H9 (cell line): ENCODE results near the gene LPP. TPM values are rescaled to one million over a fixed set of nuclear protein-coding genes. Genes with fewer than 3 reads are reported as not detected.

Source experiments
- DNase-seq: peaks from one replicate; pipeline ENCODE4 v3.0.0-alpha.2; 2017
- H2AFZ ChIP-seq: one replicate; pipeline ENCODE4 v1.6.1; 2013; ENCODE audit warnings: mild to moderate bottlenecking, low read length, control low read depth, moderate library complexity
- H2AK5ac ChIP-seq: 2 replicates; pipeline ENCODE4 v1.6.1; 2013; ENCODE audit warnings: low read length, control low read depth, mixed read lengths; ENCODE audit not compliant: insufficient read length
- H2BK120ac ChIP-seq: one replicate; pipeline ENCODE4 v1.6.1; 2013; ENCODE audit warnings: low read depth, mild to moderate bottlenecking, low read length, control low read depth, inconsistent platforms; ENCODE audit not compliant: poor library complexity, severe bottlenecking
- H2BK12ac ChIP-seq: 2 replicates; pipeline ENCODE4 v1.6.1; 2013; ENCODE audit warnings: low read length, control low read depth, mixed read lengths, low read depth; ENCODE audit not compliant: insufficient read length
- H2BK15ac ChIP-seq: 2 replicates; pipeline ENCODE4 v1.6.1; 2013; ENCODE audit warnings: low read depth, low read length, control low read depth
- H2BK20ac ChIP-seq: one replicate; pipeline ENCODE4 v1.6.1; 2013; ENCODE audit warnings: low read depth, mild to moderate bottlenecking, low read length, control low read depth, inconsistent platforms; ENCODE audit not compliant: poor library complexity, severe bottlenecking
- H2BK5ac ChIP-seq: 2 replicates; pipeline ENCODE4 v1.6.1; 2013; ENCODE audit warnings: low read length, control low read depth, mixed read lengths; ENCODE audit not compliant: insufficient read length
- H3K14ac ChIP-seq: 2 replicates; pipeline ENCODE4 v1.6.1; 2013; ENCODE audit warnings: low read length, control low read depth; ENCODE audit not compliant: insufficient read depth
- H3K18ac ChIP-seq: 2 replicates; pipeline ENCODE4 v1.6.1; 2013; ENCODE audit warnings: low read depth, mild to moderate bottlenecking, mixed read lengths, low read length, control low read depth; ENCODE audit not compliant: insufficient read length
- H3K23ac ChIP-seq: 2 replicates; pipeline ENCODE4 v1.6.1; 2013; ENCODE audit warnings: low read length, control low read depth, mixed read lengths, low read depth; ENCODE audit not compliant: insufficient read length
- H3K23me2 ChIP-seq: 2 replicates; pipeline ENCODE4 v1.6.1; 2013; ENCODE audit warnings: low read depth, mild to moderate bottlenecking, mixed read lengths, low read length, control low read depth; ENCODE audit not compliant: insufficient read length, poor library complexity, severe bottlenecking
- H3K27ac ChIP-seq: 2 replicates; pipeline ENCODE4 v1.5.1; 2013; ENCODE audit warnings: low read length, control low read depth, mixed read lengths, low read depth; ENCODE audit not compliant: insufficient read length
- H3K27me3 ChIP-seq: 2 replicates; pipeline ENCODE4 v1.6.1; 2013; ENCODE audit warnings: low read length, control low read depth, inconsistent platforms; ENCODE audit not compliant: insufficient read depth
- H3K4ac ChIP-seq: 2 replicates; pipeline ENCODE4 v1.6.1; 2013; ENCODE audit warnings: low read depth, mild to moderate bottlenecking, control low read depth, inconsistent platforms, low read length, moderate library complexity
- H3K4me1 ChIP-seq: 2 replicates; pipeline ENCODE4 v1.6.1; 2013; ENCODE audit warnings: low read length, control low read depth, inconsistent platforms; ENCODE audit not compliant: insufficient read depth
- H3K4me2 ChIP-seq: 2 replicates; pipeline ENCODE4 v1.6.1; 2013; ENCODE audit warnings: low read length, control low read depth, mixed read lengths; ENCODE audit not compliant: insufficient read length, insufficient read depth
- H3K56ac ChIP-seq: 2 replicates; pipeline ENCODE4 v1.6.1; 2013; ENCODE audit warnings: low read depth, mild to moderate bottlenecking, mixed read lengths, low read length, control low read depth; ENCODE audit not compliant: insufficient read length
- H3K79me1 ChIP-seq: 2 replicates; pipeline ENCODE4 v1.6.1; 2013; ENCODE audit warnings: low read depth, mild to moderate bottlenecking, moderate library complexity, low read length, control low read depth, inconsistent platforms; ENCODE audit not compliant: insufficient read depth, poor library complexity, severe bottlenecking
- H3K79me2 ChIP-seq: 2 replicates; pipeline ENCODE4 v1.6.1; 2013; ENCODE audit warnings: low read length, control low read depth, inconsistent platforms; ENCODE audit not compliant: insufficient read depth
- H3K9ac ChIP-seq: 2 replicates; pipeline ENCODE4 v1.6.1; 2013; ENCODE audit warnings: low read length, control low read depth, mixed read lengths; ENCODE audit not compliant: insufficient read length; ENCODE audit errors: extremely low read depth
- H3K9me3 ChIP-seq: one replicate; pipeline ENCODE4 v1.6.1; 2013; ENCODE audit warnings: low read depth, low read length, inconsistent platforms; ENCODE audit not compliant: control insufficient read depth
- H3T11ph ChIP-seq: one replicate; pipeline ENCODE4 v1.6.1; 2013; ENCODE audit warnings: mild to moderate bottlenecking, low read length, control low read depth, inconsistent platforms
- H4K20me1 ChIP-seq: one replicate; pipeline ENCODE4 v1.6.1; 2013; ENCODE audit not compliant: control insufficient read depth, insufficient read length, insufficient read depth
- H4K5ac ChIP-seq: 2 replicates; pipeline ENCODE4 v1.6.1; 2013; ENCODE audit warnings: low read depth, mild to moderate bottlenecking, mixed read lengths, low read length, control low read depth; ENCODE audit not compliant: insufficient read length
- H4K8ac ChIP-seq: replicated peaks from 2 replicates; pipeline ENCODE4 v1.6.1; 2013; ENCODE audit warnings: low read length, control low read depth, mixed read lengths, low read depth; ENCODE audit not compliant: insufficient read length
- H4K91ac ChIP-seq: 2 replicates; pipeline ENCODE4 v1.6.1; 2013; ENCODE audit warnings: low read depth, mild to moderate bottlenecking, moderate library complexity, mixed read lengths, low read length, control low read depth; ENCODE audit not compliant: insufficient read length
- H3K27ac Mint-ChIP-seq, 3 experiments: 2 replicates in 2 of 3; 3 replicates in 1 of 3; pipeline ENCODE4 v1.8.0; 2020 to 2021; ENCODE audit warnings: mixed read lengths in 3 of 3, mild to moderate bottlenecking in 1 of 3, moderate library complexity in 1 of 3
- H3K27me3 Mint-ChIP-seq: 2 replicates; pipeline ENCODE4 v1.8.0; 2021; ENCODE audit warnings: low read depth, mild to moderate bottlenecking, moderate library complexity, mixed read lengths
- H3K36me3 Mint-ChIP-seq, 3 experiments: 2 replicates in 2 of 3; 3 replicates in 1 of 3; pipeline ENCODE4 v1.8.0; 2020 to 2021; ENCODE audit warnings: low read depth in 3 of 3, mixed read lengths in 3 of 3; ENCODE audit not compliant: insufficient read depth in 1 of 3
- H3K4me1 Mint-ChIP-seq, 2 experiments: 2 replicates each; pipeline ENCODE4 v1.8.0; 2020; ENCODE audit warnings: mixed read lengths in 2 of 2
- H3K4me3 Mint-ChIP-seq, 2 experiments: 2 replicates in 1 of 2; 3 replicates in 1 of 2; pipeline ENCODE4 v1.8.0; 2020 to 2021; ENCODE audit warnings: mild to moderate bottlenecking in 2 of 2, mixed read lengths in 2 of 2, moderate library complexity in 1 of 2
- H3K9me3 Mint-ChIP-seq, 2 experiments: 2 replicates in 1 of 2; 3 replicates in 1 of 2; pipeline ENCODE4 v1.8.0; 2020; ENCODE audit warnings: mild to moderate bottlenecking in 2 of 2, mixed read lengths in 2 of 2, moderate library complexity in 1 of 2
- WGBS: extraction: QIAGEN DNeasy Blood & Tissue Kit; methylation state at CpG from one replicate; pipeline ENCODE4 v1.1.7; 2013; ENCODE audit warnings: missing lambda C conversion rate, low lambda C conversion rate, mixed read lengths; ENCODE audit not compliant: insufficient read length; ENCODE audit errors: extremely low coverage; 5-methylcytosine and 5-hydroxymethylcytosine counted together
- total RNA-seq: library from RNA; stranded (reverse); gene quantifications from 2 replicates; pipeline ENCODE4 v1.2.1, GENCODE V29; 2021
- TF ChIP-seq, protein P1 (sequence below): fragments of 200-600 bp; sonication (generic); conservative IDR thresholded peaks from 3 replicates; pipeline ENCODE4 v1.8.0; 2021; ENCODE audit warnings: antibody characterized with exemption, mild to moderate bottlenecking

The LPP gene
- total RNA-seq, 1 experiment from 2014 or later, result 64.6 TPM

DNA sequence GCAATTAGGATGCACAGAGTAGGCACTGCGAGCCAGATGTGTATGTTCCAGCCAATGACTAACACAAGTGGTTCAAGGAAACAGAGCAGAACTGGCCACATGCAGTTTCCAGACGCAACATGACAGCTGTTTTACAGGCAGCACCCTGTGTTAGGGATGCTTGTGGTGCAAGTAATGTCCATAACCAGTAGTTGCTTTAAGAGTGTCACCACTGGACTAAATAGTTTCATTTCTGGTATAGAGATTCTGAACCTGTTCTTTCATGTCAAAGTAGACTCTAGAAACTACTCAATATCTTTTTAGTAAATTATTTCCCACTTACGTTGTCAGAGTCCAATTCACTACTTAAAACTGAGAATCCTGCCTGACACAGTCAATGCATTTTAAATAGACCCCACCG is 14.5 kb upstream of the LPP start:
- no peak overlapping the region for H3K14ac ChIP-seq
- H3K4ac ChIP-seq, result no peak overlapping the region
- H2BK15ac ChIP-seq, result no peak overlapping the region
- no peak overlapping the region for H3K23ac ChIP-seq
- H3K4me1 Mint-ChIP-seq, result peaks cover 13 to 22% of the 10 kb centered on the region in 2 experiments
- H2BK120ac ChIP-seq, result no peak overlapping the region
- no peak overlapping the region for H4K8ac ChIP-seq
- no peak overlapping the region for H2AK5ac ChIP-seq
- H3K4me3 Mint-ChIP-seq, result no peak overlapping the region
- H3K4me2 ChIP-seq, result no peak overlapping the region
- H3K23me2 ChIP-seq, result no peaks in the 10 kb centered on the region
- no peak overlapping the region for H2BK20ac ChIP-seq
- no peak overlapping the region for H3K18ac ChIP-seq
- no peak overlapping the region for H2AFZ ChIP-seq
- no peak overlapping the region for H4K5ac ChIP-seq
- H3K9ac ChIP-seq, result no peak overlapping the region
- no peaks in the 10 kb centered on the region for H3K36me3 Mint-ChIP-seq
- no peaks in the 10 kb centered on the region for H4K20me1 ChIP-seq
- no peaks in the 10 kb centered on the region for H3K9me3 ChIP-seq
- H3K4me1 ChIP-seq, result no peaks in the 10 kb centered on the region
- no peak overlapping the region for H4K91ac ChIP-seq
- no peak overlapping the region for H3K27ac ChIP-seq
- no peak overlapping the region for H2BK5ac ChIP-seq
- H3T11ph ChIP-seq, result no peak overlapping the region
- H3K79me1 ChIP-seq, result no peaks in the 10 kb centered on the region
- DNase-seq, result no peak
- no peak overlapping the region for H2BK12ac ChIP-seq
- TF ChIP-seq, protein P1, sequence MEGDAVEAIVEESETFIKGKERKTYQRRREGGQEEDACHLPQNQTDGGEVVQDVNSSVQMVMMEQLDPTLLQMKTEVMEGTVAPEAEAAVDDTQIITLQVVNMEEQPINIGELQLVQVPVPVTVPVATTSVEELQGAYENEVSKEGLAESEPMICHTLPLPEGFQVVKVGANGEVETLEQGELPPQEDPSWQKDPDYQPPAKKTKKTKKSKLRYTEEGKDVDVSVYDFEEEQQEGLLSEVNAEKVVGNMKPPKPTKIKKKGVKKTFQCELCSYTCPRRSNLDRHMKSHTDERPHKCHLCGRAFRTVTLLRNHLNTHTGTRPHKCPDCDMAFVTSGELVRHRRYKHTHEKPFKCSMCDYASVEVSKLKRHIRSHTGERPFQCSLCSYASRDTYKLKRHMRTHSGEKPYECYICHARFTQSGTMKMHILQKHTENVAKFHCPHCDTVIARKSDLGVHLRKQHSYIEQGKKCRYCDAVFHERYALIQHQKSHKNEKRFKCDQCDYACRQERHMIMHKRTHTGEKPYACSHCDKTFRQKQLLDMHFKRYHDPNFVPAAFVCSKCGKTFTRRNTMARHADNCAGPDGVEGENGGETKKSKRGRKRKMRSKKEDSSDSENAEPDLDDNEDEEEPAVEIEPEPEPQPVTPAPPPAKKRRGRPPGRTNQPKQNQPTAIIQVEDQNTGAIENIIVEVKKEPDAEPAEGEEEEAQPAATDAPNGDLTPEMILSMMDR, result no peak
- WGBS, result no CpG with 5 or more reads among the region's 4 CpGs
- H3K9me3 Mint-ChIP-seq, result no peaks in the 10 kb centered on the region; a peak in 1 of 5 replicates
- no peaks in the 10 kb centered on the region for H3K79me2 ChIP-seq
- no peak overlapping the region for H3K27ac Mint-ChIP-seq
- H3K27me3 ChIP-seq, result no peaks in the 10 kb centered on the region; the same call in 1 of the 2 replicates
- H3K27me3 Mint-ChIP-seq, result peaks cover 2% of the 10 kb centered on the region; the same call in 1 of the 2 replicates
- no peak overlapping the region for H3K56ac ChIP-seq
